Smooth muscle cell (in vitro differentiated cells): Measurements from ENCODE around the gene SFXN3. TPM values are rescaled to one million over a fixed set of nuclear protein-coding genes. Genes with fewer than 3 reads are reported as not detected.

Source experiments
- DNase-seq: peaks from one replicate; lab custom pipeline; 2025; ENCODE audit not compliant: unreplicated experiment; lab: John Stamatoyannopoulos, UW
- H2AFZ ChIP-seq: fragments of 200-600 bp; sonication (generic); 2 replicates; pipeline ENCODE4 v1.6.0; 2016; ENCODE audit warnings: antibody characterized with exemption, low read depth, mild to moderate bottlenecking
- H3F3A ChIP-seq: fragments of 200-600 bp; sonication (generic); 2 replicates; pipeline ENCODE4 v1.6.0; 2017; ENCODE audit warnings: antibody characterized with exemption, low read depth
- H3K27ac ChIP-seq: fragments of 200-600 bp; sonication (generic); 2 replicates; pipeline ENCODE4 v1.5.1; 2016; ENCODE audit warnings: low read depth, mild to moderate bottlenecking
- H3K27me3 ChIP-seq: fragments of 200-600 bp; sonication (generic); 2 replicates; pipeline ENCODE4 v1.6.1; 2016; ENCODE audit warnings: low read depth, mild to moderate bottlenecking
- H3K36me3 ChIP-seq: fragments of 200-600 bp; sonication (generic); 2 replicates; pipeline ENCODE4 v1.5.1; 2016; ENCODE audit warnings: low read depth
- H3K4me1 ChIP-seq: fragments of 200-600 bp; sonication (generic); 2 replicates; pipeline ENCODE4 v1.5.1; 2016; ENCODE audit warnings: low read depth
- H3K4me2 ChIP-seq: fragments of 200-600 bp; sonication (generic); 2 replicates; pipeline ENCODE4 v1.6.0; 2016; ENCODE audit warnings: mild to moderate bottlenecking
- H3K4me3 ChIP-seq: fragments of 200-600 bp; sonication (generic); 2 replicates; pipeline ENCODE4 v1.5.1; 2016; ENCODE audit warnings: mild to moderate bottlenecking
- H3K79me2 ChIP-seq: fragments of 200-600 bp; sonication (generic); 2 replicates; pipeline ENCODE4 v1.6.0; 2016; ENCODE audit warnings: low read depth, mild to moderate bottlenecking
- H3K9ac ChIP-seq: fragments of 200-600 bp; sonication (generic); 2 replicates; pipeline ENCODE4 v1.6.0; 2016; ENCODE audit warnings: low read depth
- H3K9me3 ChIP-seq: fragments of 200-600 bp; sonication (generic); replicated peaks from 2 replicates; pipeline ENCODE4 v1.5.1; 2016; ENCODE audit warnings: low read depth
- H4K20me1 ChIP-seq: fragments of 200-600 bp; sonication (generic); 2 replicates; pipeline ENCODE4 v1.6.0; 2016; ENCODE audit warnings: low read depth
- WGBS: methylation state at CpG from one replicate; pipeline ENCODE4 v1.1.7; 2016; ENCODE audit warnings: low lambda C conversion rate; 5-methylcytosine and 5-hydroxymethylcytosine counted together
- polyA plus RNA-seq: library from polyadenylated mRNA; unstranded; fragments of >200 nt; fragmentation: Nextera tagmentation; extraction: Ambion mirVana; gene quantifications from 2 replicates; pipeline ENCODE4 v1.2.1, GENCODE V29; 2016
- total RNA-seq: library from RNA; depleted of rRNA; stranded (reverse); fragments of >200 nt; gene quantifications from 2 replicates; pipeline ENCODE4 v1.2.3, GENCODE V29; 2014
- TF ChIP-seq, protein P1 (sequence below): fragments of 200-600 bp; sonication (generic); IDR thresholded peaks from 2 replicates; pipeline ENCODE4 v1.5.1; 2017; ENCODE audit warnings: borderline replicate concordance, mild to moderate bottlenecking, antibody characterized with exemption; ENCODE audit not compliant: insufficient read depth, poor library complexity, severe bottlenecking

The SFXN3 gene
- total and polyA plus RNA-seq, 2 experiments from 2014 or later: 79.1 to 92.1 TPM

DNA sequence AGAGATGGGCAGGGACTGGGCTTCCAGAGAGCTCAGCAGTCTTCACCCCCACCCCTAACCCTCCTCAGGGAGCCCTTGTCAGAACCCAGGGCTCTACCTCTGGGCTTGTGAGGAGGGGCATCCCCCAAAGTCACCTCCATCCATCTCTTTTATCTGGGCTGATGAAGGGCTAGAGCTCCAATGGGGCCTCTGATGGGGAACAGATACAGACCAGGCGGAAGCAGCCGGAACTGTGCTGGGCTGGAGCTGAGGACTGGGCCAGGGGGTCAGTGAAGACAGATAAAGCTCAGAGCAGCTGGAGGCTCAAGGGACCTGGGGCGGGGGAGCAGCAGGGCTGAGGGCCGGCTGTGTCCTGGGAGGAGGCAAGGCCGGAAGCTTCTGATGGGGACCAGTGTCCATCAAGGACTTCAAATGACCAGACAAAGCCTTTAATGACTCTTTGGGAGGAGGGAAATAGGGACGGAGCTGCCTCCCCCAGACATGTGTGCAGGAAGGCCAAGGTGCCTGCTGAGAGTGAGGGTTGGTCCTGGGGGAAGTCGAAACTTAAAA lies 40.9 kb downstream of the SFXN3 start:
- whole genome bisulfite sequencing: 67% methylated on average over 7 of the region's 7 CpGs
- no peak overlapping the region for H2AFZ ChIP-seq
- H3K4me1 ChIP-seq: peaks cover 8% of the 10 kb centered on the region
- no peak overlapping the region for H3K9ac ChIP-seq
- H3F3A ChIP-seq: peaks cover 3% of the 10 kb centered on the region
- TF ChIP-seq, protein P1, sequence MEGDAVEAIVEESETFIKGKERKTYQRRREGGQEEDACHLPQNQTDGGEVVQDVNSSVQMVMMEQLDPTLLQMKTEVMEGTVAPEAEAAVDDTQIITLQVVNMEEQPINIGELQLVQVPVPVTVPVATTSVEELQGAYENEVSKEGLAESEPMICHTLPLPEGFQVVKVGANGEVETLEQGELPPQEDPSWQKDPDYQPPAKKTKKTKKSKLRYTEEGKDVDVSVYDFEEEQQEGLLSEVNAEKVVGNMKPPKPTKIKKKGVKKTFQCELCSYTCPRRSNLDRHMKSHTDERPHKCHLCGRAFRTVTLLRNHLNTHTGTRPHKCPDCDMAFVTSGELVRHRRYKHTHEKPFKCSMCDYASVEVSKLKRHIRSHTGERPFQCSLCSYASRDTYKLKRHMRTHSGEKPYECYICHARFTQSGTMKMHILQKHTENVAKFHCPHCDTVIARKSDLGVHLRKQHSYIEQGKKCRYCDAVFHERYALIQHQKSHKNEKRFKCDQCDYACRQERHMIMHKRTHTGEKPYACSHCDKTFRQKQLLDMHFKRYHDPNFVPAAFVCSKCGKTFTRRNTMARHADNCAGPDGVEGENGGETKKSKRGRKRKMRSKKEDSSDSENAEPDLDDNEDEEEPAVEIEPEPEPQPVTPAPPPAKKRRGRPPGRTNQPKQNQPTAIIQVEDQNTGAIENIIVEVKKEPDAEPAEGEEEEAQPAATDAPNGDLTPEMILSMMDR: no peak
- H3K27ac ChIP-seq: no peak overlapping the region
- no peaks in the 10 kb centered on the region for H3K9me3 ChIP-seq
- no peak overlapping the region for H3K4me2 ChIP-seq
- no peaks in the 10 kb centered on the region for H4K20me1 ChIP-seq
- no peak for DNase-seq
- peaks cover 48% of the 10 kb centered on the region for H3K27me3 ChIP-seq
- H3K79me2 ChIP-seq: no peaks in the 10 kb centered on the region
- H3K4me3 ChIP-seq: no peak overlapping the region
- no peaks in the 10 kb centered on the region for H3K36me3 ChIP-seq

DNA sequence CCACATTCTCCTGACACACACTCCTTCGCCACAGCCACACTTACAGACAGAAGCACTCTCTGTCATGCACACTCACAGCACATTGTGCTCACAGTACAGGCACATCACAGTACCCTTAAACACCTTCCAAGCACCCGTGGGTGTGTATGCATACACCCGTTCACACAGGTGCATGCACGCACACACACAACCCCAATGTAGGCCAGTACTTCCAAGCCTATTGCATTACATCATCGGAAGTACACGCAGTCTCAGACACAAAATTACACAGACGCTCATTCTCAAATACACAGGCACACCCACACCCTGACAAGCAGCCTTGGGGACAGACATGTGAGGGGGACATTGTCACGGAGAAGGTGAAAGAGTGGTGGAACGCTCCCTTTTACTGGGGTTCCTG lies 41.9 kb downstream of the SFXN3 start:
- TF ChIP-seq, protein P1: no peak
- no peaks in the 10 kb centered on the region for H3K9me3 ChIP-seq

DNA sequence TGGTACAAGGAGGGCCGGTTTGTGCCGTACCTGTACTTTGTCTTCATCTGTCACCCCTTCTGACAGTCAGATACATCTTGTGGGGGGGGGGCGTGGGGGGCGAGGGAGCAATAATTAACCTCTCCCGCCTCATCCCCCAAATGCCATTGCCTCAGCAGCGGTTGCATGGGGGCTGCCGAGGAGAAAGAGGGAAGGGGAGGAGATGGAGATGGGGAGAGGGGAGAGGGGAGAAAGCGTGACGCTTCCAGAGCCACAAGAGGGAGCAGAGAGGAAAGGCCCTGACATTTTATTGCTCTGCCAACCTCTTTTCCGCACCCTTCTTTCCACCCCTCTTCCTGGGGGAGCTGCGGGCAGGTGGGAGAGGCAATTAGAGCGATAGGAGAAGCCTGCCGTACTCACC lies 42.6 kb downstream of the SFXN3 start:
- Histone ChIP-seq H3K4me1 (peaks cover 3% of the 10 kb centered on the region), H3K4me3 (no peak overlapping the region), H3K4me2 (no peak overlapping the region), H3K27me3 (peaks cover 53% of the 10 kb centered on the region), H3K36me3 (no peaks in the 10 kb centered on the region), H3F3A (no peaks in the 10 kb centered on the region), H3K79me2 (no peaks in the 10 kb centered on the region), H4K20me1 (no peaks in the 10 kb centered on the region), H3K27ac (no peak overlapping the region), H3K9me3 (no peaks in the 10 kb centered on the region), H2AFZ (no peak overlapping the region), H3K9ac (no peak overlapping the region)
- no peak for DNase-seq
- 16% methylated on average over 12 of the region's 13 CpGs for WGBS
- TF ChIP-seq, protein P1: no peak

More for the DNA sequence above, 41.9 kb downstream of the SFXN3 start:
- Histone ChIP-seq H3K4me2 (no peak overlapping the region), H4K20me1 (no peaks in the 10 kb centered on the region), H3K36me3 (no peaks in the 10 kb centered on the region), H3K4me3 (no peak overlapping the region), H2AFZ (no peak overlapping the region), H3K4me1 (peaks cover 3% of the 10 kb centered on the region), H3K27ac (no peak overlapping the region), H3K27me3 (peaks cover 50% of the 10 kb centered on the region), H3F3A (no peaks in the 10 kb centered on the region), H3K9ac (no peak overlapping the region), H3K79me2 (no peaks in the 10 kb centered on the region)
- DNase-seq: no peak
- 78% methylated on average over 9 of the region's 9 CpGs for WGBS

DNA sequence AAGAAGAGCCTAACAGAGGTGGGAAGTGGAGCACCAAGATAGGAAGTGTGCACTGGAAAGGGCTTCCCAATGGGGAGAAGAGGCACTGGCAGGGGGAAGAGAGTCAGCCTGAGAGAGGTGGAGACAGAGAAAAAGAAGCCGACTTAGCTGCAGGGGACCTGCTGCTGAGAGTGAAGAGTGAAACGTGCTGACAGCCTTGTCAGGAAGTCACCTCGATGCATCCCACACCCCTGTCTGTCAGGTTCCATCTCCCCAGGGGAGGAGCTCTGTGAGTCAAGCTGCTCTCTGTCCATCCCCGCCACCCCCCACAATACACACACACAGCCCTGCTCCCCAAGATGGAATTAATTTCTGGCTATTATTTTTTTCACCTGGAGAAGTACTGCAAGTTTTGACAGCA lies 44.7 kb downstream of the SFXN3 start:
- Histone ChIP-seq H3K4me2 (no peak overlapping the region), H3K79me2 (no peaks in the 10 kb centered on the region), H3K27ac (no peak overlapping the region), H3K4me3 (no peak overlapping the region), H3K36me3 (no peaks in the 10 kb centered on the region), H3K4me1 (peaks cover 3% of the 10 kb centered on the region), H2AFZ (no peak overlapping the region), H3K9ac (no peak overlapping the region), H3K27me3 (peaks cover 73% of the 10 kb centered on the region), H4K20me1 (no peaks in the 10 kb centered on the region), H3F3A (no peaks in the 10 kb centered on the region), H3K9me3 (no peaks in the 10 kb centered on the region)
- no peak for DNase-seq
- TF ChIP-seq, protein P1: no peak
- 18% methylated on average over 4 of the region's 4 CpGs for WGBS
